HCT116 (cell line): ENCODE data around the gene RBMXL2. TPM values are rescaled to one million over a fixed set of nuclear protein-coding genes. Genes with fewer than 3 reads are reported as not detected.

Experiments
- ATAC-seq: fragments of 200-7000 bp; cut with Tn5 transposase; 2 replicates; pipeline ENCODE4 v1.9.1; 2020; ENCODE audit warnings: mild to moderate bottlenecking, moderate library complexity
- BruUV-seq: library from RNA; stranded (reverse); fragments of 400-500 nt; replicated peaks from 2 replicates; lab custom pipeline; 2021; lab: Mats Ljungman, UMichigan
- CTCF ChIA-PET: fragments of 300-600 bp; sonication (Branson Sonifier 250); formaldehyde crosslinking; loops from one replicate; lab custom pipeline; 2021; ENCODE audit warnings: antibody characterized with exemption; lab: Charles Lee
- POLR2A ChIA-PET: fragments of 300-600, 350-600 bp; sonication (Branson Sonifier 250); formaldehyde crosslinking; loops from one replicate; lab custom pipeline; 2021; ENCODE audit warnings: antibody characterized with exemption; lab: Charles Lee
- RAD21 ChIA-PET, 2 experiments: fragments of 300-600 bp; sonication (Branson Sonifier 250); formaldehyde crosslinking; loops; one replicate each; lab custom pipeline; 2023; ENCODE audit warnings: low total read pairs in 2 of 2; ENCODE audit not compliant: uncharacterized antibody in 2 of 2, unreplicated experiment in 2 of 2, low non-redundant PET in 1 of 2; lab: Charles Lee
- DNase-seq: peaks from one replicate; pipeline ENCODE4 v3.0.0-alpha.2; 2010; ENCODE audit warnings: low read depth, low spot score
- H2AFZ ChIP-seq: fragments of 200-600 bp; shearing (Covaris generic), sonication (generic); 2 replicates; pipeline ENCODE4 v1.6.1; 2017; ENCODE audit warnings: low read depth, mixed run types, mixed read lengths, antibody characterized with exemption, low read length; ENCODE audit not compliant: poor library complexity, severe bottlenecking
- H3K27ac ChIP-seq: 2 replicates; pipeline ENCODE4 v1.5.1; 2012; ENCODE audit warnings: low read depth, low read length
- H3K27me3 ChIP-seq: fragments of 200-600 bp; sonication (generic); 2 replicates; pipeline ENCODE4 v1.6.1; 2016; ENCODE audit warnings: mixed run types, low read length, mixed read lengths; ENCODE audit not compliant: insufficient read depth
- H3K36me3 ChIP-seq, 2 experiments: fragments of 200-500 bp in 1 of 2; fragments of 200-600 bp in 1 of 2; sonication (Bioruptor generic) in 1 of 2; sonication (generic) in 1 of 2; 2 replicates each; pipeline versions ENCODE4 v1.5.1 to v1.6.1; 2014 to 2016; ENCODE audit warnings: low read length in 2 of 2, inconsistent platforms in 1 of 2, mixed read lengths in 1 of 2, mixed run types in 1 of 2; ENCODE audit not compliant: insufficient read depth in 2 of 2, control insufficient read depth in 1 of 2
- H3K4me1 ChIP-seq, 2 experiments: fragments of 200-600 bp in 1 of 2; sonication (generic) in 1 of 2; 2 replicates each; pipeline versions ENCODE4 v1.5.1 to v1.6.1; 2012 to 2017; ENCODE audit warnings: low read length in 2 of 2, inconsistent platforms in 1 of 2, mild to moderate bottlenecking in 1 of 2, mixed read lengths in 1 of 2, mixed run types in 1 of 2, moderate library complexity in 1 of 2; ENCODE audit not compliant: insufficient read depth in 2 of 2, control insufficient read depth in 1 of 2
- H3K4me2 ChIP-seq: fragments of 200-600 bp; sonication (generic); 2 replicates; pipeline ENCODE4 v1.6.1; 2017; ENCODE audit warnings: mixed run types, low read length, mixed read lengths
- H3K4me3 ChIP-seq, 2 experiments: fragments of 200-600 bp in 1 of 2; sonication (generic) in 1 of 2; replicated peaks in 1 of 2; 2 replicates each; pipeline ENCODE4 v1.5.1; 2011 to 2016; ENCODE audit warnings: low read length in 2 of 2, control low read depth in 1 of 2, low read depth in 1 of 2, mild to moderate bottlenecking in 1 of 2, mixed read lengths in 1 of 2, mixed run types in 1 of 2
- H3K79me2 ChIP-seq: fragments of 200-600 bp; sonication (generic); 2 replicates; pipeline ENCODE4 v1.6.1; 2017; ENCODE audit warnings: mild to moderate bottlenecking, mixed run types, low read length, moderate library complexity, mixed read lengths; ENCODE audit not compliant: insufficient read depth
- H3K9ac ChIP-seq: fragments of 200-600 bp; sonication (generic); 2 replicates; pipeline ENCODE4 v1.6.1; 2016; ENCODE audit warnings: low read length, mixed read lengths
- H3K9me2 ChIP-seq: fragments of 200-600 bp; sonication (generic), shearing (Covaris generic); 2 replicates; pipeline ENCODE4 v1.6.1; 2017; ENCODE audit warnings: mixed run types, mild to moderate bottlenecking, moderate library complexity; ENCODE audit not compliant: insufficient read depth
- H3K9me3 ChIP-seq, 2 experiments: fragments of 200-500 bp in 1 of 2; fragments of 200-600 bp in 1 of 2; sonication (Bioruptor generic) in 1 of 2; sonication (generic) in 1 of 2; 2 replicates each; pipeline ENCODE4 v1.6.1; 2014 to 2017; ENCODE audit warnings: low read length in 2 of 2, mixed read lengths in 2 of 2, inconsistent platforms in 1 of 2, low read depth in 1 of 2, mild to moderate bottlenecking in 1 of 2, mixed run types in 1 of 2, moderate library complexity in 1 of 2; ENCODE audit not compliant: control insufficient read depth in 1 of 2, insufficient read depth in 1 of 2
- H4K20me1 ChIP-seq: fragments of 200-600 bp; sonication (generic), shearing (Covaris generic); 2 replicates; pipeline ENCODE4 v1.6.1; 2017; ENCODE audit warnings: mixed run types, mild to moderate bottlenecking, moderate library complexity; ENCODE audit not compliant: insufficient read depth
- ATF3 ChIP-seq: IDR thresholded peaks from 2 replicates; pipeline ENCODE4 v1.6.1; 2012
- CBX3 ChIP-seq: IDR thresholded peaks from 2 replicates; pipeline ENCODE4 v1.6.1; 2012; ENCODE audit warnings: low read depth
- CEBPB ChIP-seq: IDR thresholded peaks from 2 replicates; pipeline ENCODE4 v1.6.1; 2012; ENCODE audit warnings: low read depth
- EGR1 ChIP-seq: IDR thresholded peaks from 2 replicates; pipeline ENCODE4 v1.6.1; 2012; ENCODE audit warnings: low read depth
- ELF1 ChIP-seq: IDR thresholded peaks from 2 replicates; pipeline ENCODE4 v1.6.1; 2012; ENCODE audit warnings: low read depth, borderline replicate concordance
- EZH2 ChIP-seq: fragments of 200-600 bp; sonication (generic); IDR thresholded peaks from 2 replicates; pipeline ENCODE4 v1.6.1; 2017; ENCODE audit warnings: antibody characterized with exemption, mixed run types
- POLR2A ChIP-seq: IDR thresholded peaks from 2 replicates; pipeline ENCODE4 v1.7.0; 2011; ENCODE audit warnings: borderline replicate concordance; ENCODE audit not compliant: insufficient read depth, insufficient read length; ENCODE audit errors: extremely low read depth
- POLR2AphosphoS5 ChIP-seq: IDR thresholded peaks from 2 replicates; pipeline ENCODE4 v1.6.1; 2011; ENCODE audit warnings: mild to moderate bottlenecking, low read depth, low read length, moderate library complexity
- REST ChIP-seq: IDR thresholded peaks from 2 replicates; pipeline ENCODE4 v1.6.1; 2012; ENCODE audit warnings: low read depth
- SP1 ChIP-seq: IDR thresholded peaks from 2 replicates; pipeline ENCODE4 v1.6.1; 2012; ENCODE audit warnings: low read depth
- TCF7L2 ChIP-seq: IDR thresholded peaks from 2 replicates; pipeline ENCODE4 v1.7.0; 2011; ENCODE audit warnings: borderline replicate concordance, inconsistent platforms; ENCODE audit not compliant: insufficient read depth, insufficient read length; ENCODE audit errors: extremely low read depth
- YY1 ChIP-seq: IDR thresholded peaks from 2 replicates; pipeline ENCODE4 v1.6.1; 2011; ENCODE audit warnings: low read length, low read depth, moderate library complexity, mild to moderate bottlenecking; ENCODE audit not compliant: insufficient replicate concordance; ENCODE audit errors: extremely low read depth
- ZFX ChIP-seq: fragments of 450-650 bp; IDR thresholded peaks from 2 replicates; pipeline ENCODE4 v1.6.1; 2017
- intact Hi-C: fragments of 100-400 bp; cut with micrococcal nuclease; formaldehyde crosslinking; loops from 2 replicates; pipeline ENCODE4 v1.10.0; 2022
- total RNA-seq: library from RNA; stranded (reverse); gene quantifications from one replicate; pipeline ENCODE4 v1.2.1, GENCODE V29; 2021; ENCODE audit not compliant: unreplicated experiment

Gene RBMXL2
- total RNA-seq, 1 experiment from 2014 or later, result 0.12 TPM

GRCh38 chr11:7116370-7116769, 27.6 kb downstream of the RBMXL2 start:
- Histone ChIP-seq H3K36me3 (no peaks in the 10 kb centered on the region), H2AFZ (no peak overlapping the region), H3K9ac (no peak overlapping the region), H3K4me3 (no peak overlapping the region), H4K20me1 (no peaks in the 10 kb centered on the region), H3K79me2 (no peaks in the 10 kb centered on the region), H3K4me1 (no peaks in the 10 kb centered on the region), H3K27ac (no peak overlapping the region), H3K9me2 (no peaks in the 10 kb centered on the region), H3K9me3 (no peaks in the 10 kb centered on the region), H3K4me2 (no peak overlapping the region), H3K27me3 (peaks cover 39% of the 10 kb centered on the region)
- RAD21 ChIA-PET, result no interaction called here
- DNase-seq (no peak), ATAC-seq (no peak)
- BruUV-seq, result no TSS peak
- CTCF ChIA-PET, result no interaction called here
- TF ChIP-seq ZFX (no peak), SP1 (no peak), REST (no peak), EGR1 (no peak), ATF3 (no peak), TCF7L2 (no peak), CBX3 (no peak), YY1 (no peak), EZH2 (no peak), ELF1 (no peak), POLR2A (no peak), CEBPB (no peak), POLR2AphosphoS5 (no peak)
- intact Hi-C loops, result no loop called here
- POLR2A ChIA-PET, result no interaction called here
